ENCODE measurements around the gene TNP1.

The TNP1 gene

GRCh38 chr2:216859944-216860343 lies at the start of gene TNP1:
TNP1 (minus strand) TSS chr2:216860064; CDS start chr2:216860034, 30 bp downstream.
- POLR2A ChIA-PET = no interaction called here
- CTCF ChIA-PET = interaction anchor here (0.6 kb wide), 1 partner anchor 468 kb away, joined by 3 read pairs; no protein-coding TSS in a partner anchor
- TF ChIP-seq L3MBTL2 (conservative IDR thresholded peaks at IDR 0.05) (no peak), TARDBP (IDR thresholded peaks at IDR 0.05) (no peak), CTBP1 (IDR thresholded peaks at IDR 0.05; ENCODE audit: borderline replicate concordance) (no peak), NFRKB (IDR thresholded peaks at IDR 0.05) (no peak), HDGF (IDR thresholded peaks at IDR 0.05; ENCODE audit: borderline replicate concordance) (no peak), FOXM1 (IDR thresholded peaks at IDR 0.05; ENCODE audit: borderline replicate concordance) (no peak), FOXK2 (IDR thresholded peaks at IDR 0.05) (no peak), PKNOX1 (IDR thresholded peaks at IDR 0.05) (no peak; the same call in 1 of the 2 replicates), FOXA1 (IDR thresholded peaks at IDR 0.05) (no peak), SP1 (IDR thresholded peaks at IDR 0.05) (no peak), SUZ12 (IDR thresholded peaks at IDR 0.05) (no peak), ELF4 (IDR thresholded peaks at IDR 0.05) (no peak), BHLHE40 (IDR thresholded peaks at IDR 0.05; ENCODE audit: borderline replicate concordance) (no peak), ARNT (IDR thresholded peaks at IDR 0.05) (no peak), ZNF384 (IDR thresholded peaks at IDR 0.05) (no peak), LEF1 (IDR thresholded peaks at IDR 0.05; ENCODE audit: borderline replicate concordance) (no peak)
- no peak for DNase-seq (ENCODE audit: extremely low spot score)

GRCh38 chr2:216908300-216908699 lies 48.4 kb upstream of the TNP1 start:
- DNase-seq (ENCODE audit: extremely low spot score) = no peak
- CTCF ChIA-PET = no interaction called here
- TF ChIP-seq L3MBTL2 (conservative IDR thresholded peaks at IDR 0.05) (no peak), LEF1 (IDR thresholded peaks at IDR 0.05; ENCODE audit: borderline replicate concordance) (no peak), SUZ12 (IDR thresholded peaks at IDR 0.05) (no peak), FOXK2 (IDR thresholded peaks at IDR 0.05) (no peak), ELF4 (IDR thresholded peaks at IDR 0.05) (no peak)
- POLR2A ChIA-PET = no interaction called here

DNA sequence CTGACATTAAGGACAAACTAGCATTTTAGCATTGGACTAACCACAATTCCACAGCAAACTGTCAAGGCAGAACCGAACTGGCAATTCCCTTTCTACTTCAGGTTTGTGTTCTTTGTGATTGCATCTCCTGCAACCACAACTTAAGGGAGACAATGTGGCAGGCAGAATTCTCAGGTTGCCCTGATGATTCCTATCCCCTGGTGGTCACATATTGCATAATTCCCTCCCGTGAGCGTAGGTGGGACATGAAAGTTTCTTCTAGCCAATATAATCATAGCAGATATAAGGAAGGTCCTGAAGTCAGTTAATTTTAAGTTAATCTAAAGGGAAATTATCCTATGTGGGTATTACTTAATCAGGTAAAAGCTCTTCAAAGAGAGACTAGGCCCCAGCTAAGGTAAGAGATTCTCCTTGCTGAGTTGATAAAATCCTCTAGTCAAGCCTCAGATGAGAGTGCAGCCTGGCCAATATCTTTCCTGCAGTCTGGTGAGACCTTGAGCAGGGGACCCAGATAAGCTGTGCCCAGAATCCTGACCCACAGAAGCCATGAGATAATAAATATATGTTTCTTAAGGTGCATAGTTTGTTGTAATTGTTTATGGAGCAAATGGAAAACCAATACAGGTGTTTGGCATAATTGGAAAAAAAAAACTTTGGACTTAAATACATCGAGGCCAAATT lies 45.9 kb upstream of the TNP1 start:
- POLR2A ChIA-PET = no interaction called here
- no peak for TF ChIP-seq FOXA1 (IDR thresholded peaks at IDR 0.05)
- no peak for TF ChIP-seq FOXM1 (IDR thresholded peaks at IDR 0.05; ENCODE audit: borderline replicate concordance)
- no peak for TF ChIP-seq PKNOX1 (IDR thresholded peaks at IDR 0.05)
- no peak for TF ChIP-seq HDGF (IDR thresholded peaks at IDR 0.05; ENCODE audit: borderline replicate concordance)
- no peak for TF ChIP-seq LEF1 (IDR thresholded peaks at IDR 0.05; ENCODE audit: borderline replicate concordance)
- TF ChIP-seq ARNT (IDR thresholded peaks at IDR 0.05) = no peak
- TF ChIP-seq ZNF384 (IDR thresholded peaks at IDR 0.05) = no peak
- TF ChIP-seq SP1 (IDR thresholded peaks at IDR 0.05) = no peak
- TF ChIP-seq NFRKB (IDR thresholded peaks at IDR 0.05) = no peak
- no peak for TF ChIP-seq CTBP1 (IDR thresholded peaks at IDR 0.05; ENCODE audit: borderline replicate concordance)
- no peak for TF ChIP-seq L3MBTL2 (conservative IDR thresholded peaks at IDR 0.05)
- TF ChIP-seq ELF4 (IDR thresholded peaks at IDR 0.05) = no peak
- no peak for TF ChIP-seq FOXK2 (IDR thresholded peaks at IDR 0.05)
- CTCF ChIA-PET = no interaction called here
- peak; percentile 13 for DNase-seq (ENCODE audit: extremely low spot score)

DNA sequence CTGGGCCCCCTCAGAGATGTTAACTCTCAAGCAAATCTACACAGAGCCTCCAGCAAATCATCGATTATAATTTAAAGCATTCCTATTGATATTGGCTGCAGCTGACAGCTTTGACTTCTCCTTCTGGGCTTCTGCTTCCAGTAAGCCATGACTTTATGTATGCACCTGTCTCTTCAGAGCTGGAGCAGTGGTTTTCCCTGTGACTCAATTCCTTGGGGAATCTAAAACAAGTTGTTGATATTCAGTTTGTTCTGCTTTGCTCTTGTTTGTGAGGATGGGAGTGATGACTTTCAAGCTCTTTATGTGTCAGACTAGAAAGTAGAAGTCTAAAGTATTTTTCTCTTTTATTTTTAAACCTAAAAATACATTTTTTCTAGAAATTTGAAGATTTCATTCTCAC lies 45.1 kb upstream of the TNP1 start:
- CTCF ChIA-PET = no interaction called here
- POLR2A ChIA-PET = no interaction called here
- TF ChIP-seq TARDBP (IDR thresholded peaks at IDR 0.05) = no peak
- TF ChIP-seq HDGF (IDR thresholded peaks at IDR 0.05; ENCODE audit: borderline replicate concordance) = no peak
- no peak for DNase-seq (ENCODE audit: extremely low spot score)

GRCh38 chr2:216904554-216904953 lies 44.7 kb upstream of the TNP1 start:
- no peak for DNase-seq (ENCODE audit: extremely low spot score)
- ChIA-PET POLR2A (no interaction called here), CTCF (no interaction called here)
- TF ChIP-seq ZNF384 (IDR thresholded peaks at IDR 0.05) (no peak), HDGF (IDR thresholded peaks at IDR 0.05; ENCODE audit: borderline replicate concordance) (no peak), CTBP1 (IDR thresholded peaks at IDR 0.05; ENCODE audit: borderline replicate concordance) (no peak), SUZ12 (IDR thresholded peaks at IDR 0.05) (no peak), LEF1 (IDR thresholded peaks at IDR 0.05; ENCODE audit: borderline replicate concordance) (no peak), FOXK2 (IDR thresholded peaks at IDR 0.05) (no peak)

DNA sequence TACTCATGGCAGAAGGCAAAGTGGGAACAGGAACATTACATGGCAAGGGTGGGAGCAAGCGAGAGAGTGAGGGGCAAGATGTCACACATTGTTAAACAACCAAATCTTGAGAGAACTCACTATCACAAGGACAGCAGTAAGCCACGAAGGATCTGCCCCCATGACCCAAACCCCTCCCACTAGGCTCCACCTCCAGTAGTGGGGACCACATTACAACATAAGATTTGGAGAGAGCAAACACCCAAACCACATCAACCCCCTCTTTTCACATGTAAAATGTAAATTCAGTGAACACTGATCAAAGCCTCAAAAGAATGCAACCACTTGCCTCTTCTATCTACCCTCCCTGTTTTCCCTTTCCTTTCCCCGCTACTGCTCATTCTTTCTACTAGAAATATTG lies 43.6 kb upstream of the TNP1 start:
- CTCF ChIA-PET = no interaction called here
- POLR2A ChIA-PET = no interaction called here
- TF ChIP-seq ZNF384 (IDR thresholded peaks at IDR 0.05) (no peak), CTBP1 (IDR thresholded peaks at IDR 0.05; ENCODE audit: borderline replicate concordance) (no peak)
- DNase-seq (ENCODE audit: extremely low spot score) = no peak

DNA sequence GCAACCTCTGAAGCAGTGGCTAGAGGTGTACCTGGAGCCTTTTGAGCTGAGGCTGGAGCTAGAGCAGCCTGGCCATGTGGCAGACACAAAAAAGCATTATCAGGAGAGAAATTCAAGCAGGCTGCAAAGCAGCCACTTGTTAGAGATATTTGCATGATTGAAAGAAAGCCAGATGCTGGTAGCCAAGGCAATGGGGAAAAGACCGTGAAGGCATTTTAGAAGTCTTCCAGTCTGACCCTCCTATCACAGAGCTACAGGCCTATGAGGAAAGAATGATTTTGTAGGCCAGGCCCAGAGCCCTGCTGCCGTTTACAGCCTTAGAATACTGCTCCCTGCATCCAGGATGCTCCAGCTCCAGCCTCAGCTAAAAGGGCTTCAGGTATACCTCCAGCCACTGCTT lies 41.4 kb upstream of the TNP1 start:
- TF ChIP-seq CTBP1 (IDR thresholded peaks at IDR 0.05; ENCODE audit: borderline replicate concordance) = no peak
- no peak for TF ChIP-seq FOXK2 (IDR thresholded peaks at IDR 0.05)
- no peak for TF ChIP-seq PKNOX1 (IDR thresholded peaks at IDR 0.05)
- TF ChIP-seq FOXA1 (IDR thresholded peaks at IDR 0.05) = no peak
- no peak for TF ChIP-seq NFRKB (IDR thresholded peaks at IDR 0.05)
- TF ChIP-seq L3MBTL2 (conservative IDR thresholded peaks at IDR 0.05) = no peak
- no peak for TF ChIP-seq ARNT (IDR thresholded peaks at IDR 0.05)
- no peak for TF ChIP-seq LEF1 (IDR thresholded peaks at IDR 0.05; ENCODE audit: borderline replicate concordance)
- no peak for TF ChIP-seq SP1 (IDR thresholded peaks at IDR 0.05)
- no peak for DNase-seq (ENCODE audit: extremely low spot score)
- ChIA-PET CTCF (no interaction called here), POLR2A (no interaction called here)
